Keratinocyte (primary cell): ENCODE data around the gene SNAI3. TPM values are rescaled to one million over a fixed set of nuclear protein-coding genes. Genes with fewer than 3 reads are reported as not detected.

ENCODE experiments used
- DNase-seq: peaks from one replicate; pipeline ENCODE4 v3.0.0-alpha.2; 2011; ENCODE audit warnings: low read depth, missing footprints, low spot score
- FAIRE-seq: peaks from 2 replicates; lab custom pipeline; 2011; peaks lifted over from hg19 to GRCh38; lab: Jason Lieb, UNC
- H2AFZ ChIP-seq: 2 replicates; pipeline ENCODE4 v1.6.0; 2012; ENCODE audit warnings: low read length, control low read depth, inconsistent platforms; ENCODE audit not compliant: control insufficient read depth
- H3K27ac ChIP-seq: 2 replicates; pipeline ENCODE4 v1.5.1; 2011; ENCODE audit warnings: low read length; ENCODE audit not compliant: control insufficient read depth, insufficient read depth
- H3K27me3 ChIP-seq: 3 replicates; pipeline ENCODE4 v1.6.0; 2011; ENCODE audit warnings: low read length; ENCODE audit not compliant: control insufficient read depth, insufficient read depth; ENCODE audit errors: extremely low read depth
- H3K36me3 ChIP-seq, 2 experiments: 2 replicates in 1 of 2; 3 replicates in 1 of 2; pipeline ENCODE4 v1.5.1; 2011; ENCODE audit warnings: low read length in 2 of 2, mild to moderate bottlenecking in 1 of 2; ENCODE audit not compliant: control insufficient read depth in 2 of 2, insufficient read depth in 2 of 2; ENCODE audit errors: extremely low read depth in 1 of 2
- H3K4me1 ChIP-seq: 3 replicates; pipeline ENCODE4 v1.5.1; 2011; ENCODE audit warnings: low read length; ENCODE audit not compliant: control insufficient read depth, insufficient read depth; ENCODE audit errors: extremely low read depth
- H3K4me2 ChIP-seq: 3 replicates; pipeline ENCODE4 v1.6.0; 2011; ENCODE audit warnings: low read depth, low read length; ENCODE audit not compliant: control insufficient read depth, insufficient read depth; ENCODE audit errors: extremely low read depth
- H3K4me3 ChIP-seq, 3 experiments: fragments of 200-600 bp in 1 of 3; sonication (generic) in 1 of 3; 2 replicates in 2 of 3; 3 replicates in 1 of 3; pipeline ENCODE4 v1.5.1; 2011 to 2016; ENCODE audit warnings: low read length in 3 of 3, mild to moderate bottlenecking in 3 of 3, control low read depth in 2 of 3, inconsistent platforms in 1 of 3, low read depth in 1 of 3, mixed read lengths in 1 of 3, mixed run types in 1 of 3, moderate library complexity in 1 of 3; ENCODE audit not compliant: control insufficient read depth in 2 of 3, insufficient read depth in 2 of 3; ENCODE audit errors: extremely low read depth in 1 of 3
- H3K79me2 ChIP-seq: 2 replicates; pipeline ENCODE4 v1.6.0; 2012; ENCODE audit warnings: low read length; ENCODE audit not compliant: control insufficient read depth, insufficient read depth
- H3K9ac ChIP-seq: 3 replicates; pipeline ENCODE4 v1.6.0; 2011; ENCODE audit warnings: low read length; ENCODE audit not compliant: control insufficient read depth, insufficient read depth; ENCODE audit errors: extremely low read depth
- H3K9me1 ChIP-seq: 3 replicates; pipeline ENCODE4 v1.6.0; 2011; ENCODE audit warnings: low read length; ENCODE audit not compliant: control insufficient read depth, insufficient read depth; ENCODE audit errors: extremely low read depth
- H3K9me3 ChIP-seq: 2 replicates; pipeline ENCODE4 v1.5.1; 2012; ENCODE audit warnings: low read depth, low read length; ENCODE audit not compliant: control insufficient read depth
- H4K20me1 ChIP-seq: 3 replicates; pipeline ENCODE4 v1.6.0; 2011; ENCODE audit warnings: low read length; ENCODE audit not compliant: control insufficient read depth, insufficient read depth; ENCODE audit errors: extremely low read depth
- CTCF ChIP-seq, 3 experiments: IDR thresholded peaks in 1 of 3; conservative IDR thresholded peaks in 1 of 3; optimal IDR thresholded peaks in 1 of 3; 2 replicates in 2 of 3; 3 replicates in 1 of 3; pipeline versions ENCODE3 to v1.5.1; 2011; ENCODE audit warnings: low read length in 3 of 3, mild to moderate bottlenecking in 3 of 3, moderate library complexity in 2 of 3, control low read depth in 1 of 3, inconsistent platforms in 1 of 3; ENCODE audit not compliant: insufficient read depth in 2 of 3; ENCODE audit errors: extremely low read depth in 1 of 3
- EZH2 ChIP-seq: IDR thresholded peaks from one replicate; pipeline ENCODE4 v1.6.1; 2012; ENCODE audit warnings: inconsistent platforms, mild to moderate bottlenecking, low read length, moderate library complexity
- dilution Hi-C: fragments of 300-500 bp; cut with MboI; formaldehyde crosslinking; loops from one replicate; pipeline ENCODE4 v1.7.0; 2020; ENCODE audit warnings: low sequenced_read_pairs; ENCODE audit not compliant: extremely low pct_ligation_motif_present
- polyA plus RNA-seq, 5 experiments: library from polyadenylated mRNA; depleted of rRNA in 3 of 5; stranded (reverse) in 3 of 5; stranded (forward) in 1 of 5; unstranded in 1 of 5; fragments of >200 nt; gene quantifications; 1 replicate in 1 of 5; 2 replicates in 3 of 5; 3 replicates in 1 of 5; pipeline versions ENCODE4 v1.2.1 to v1.2.3, GENCODE V29; 2011 to 2012; ENCODE audit warnings: missing spikeins in 2 of 5, low read depth in 1 of 5, low replicate concordance in 1 of 5

SNAI3 gene
- polyA plus RNA-seq, 1 donor (not counting 4 experiments of a cell fraction or from before 2014, with no cell fraction given) = not detected

DNA sequence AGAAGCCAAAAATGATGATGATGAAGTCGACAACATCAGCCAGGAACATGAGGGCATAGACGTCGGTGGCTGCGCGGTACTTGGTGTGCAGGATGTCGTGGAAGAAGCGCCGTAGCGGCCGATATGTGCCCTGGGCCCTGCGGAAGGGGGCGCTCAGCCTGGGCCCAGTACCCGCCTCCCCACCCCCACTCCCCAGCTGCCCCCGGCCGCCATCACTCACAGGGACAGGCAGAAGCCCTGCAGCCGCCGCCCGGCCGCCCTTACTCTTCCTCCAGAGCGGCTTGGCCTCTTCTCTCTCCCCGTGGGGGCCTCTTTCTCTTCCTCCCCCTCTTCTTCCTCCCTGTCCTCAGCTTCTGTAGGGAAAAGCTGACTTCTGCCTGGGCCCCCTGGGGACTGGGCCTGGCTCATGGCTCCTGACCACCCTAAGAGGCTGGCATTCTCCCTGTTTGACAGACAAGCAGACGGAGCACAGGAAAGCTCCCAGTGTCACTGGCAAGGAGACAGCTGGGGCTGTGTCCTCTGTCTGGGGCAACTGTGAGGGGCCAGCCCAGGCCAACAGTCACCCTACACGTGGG, 34.2 kb upstream of the SNAI3 start:
- no peak overlapping the region for H2AFZ ChIP-seq
- peaks cover 63 to 66% of the 10 kb centered on the region in 2 experiments for H3K36me3 ChIP-seq
- dilution Hi-C loops = no loop called here
- no peak overlapping the region for H3K4me3 ChIP-seq
- no peak for FAIRE-seq
- DNase-seq = no peak
- no peak overlapping the region for H3K27ac ChIP-seq
- no peaks in the 10 kb centered on the region for H3K9me3 ChIP-seq
- no peak overlapping the region for H3K9ac ChIP-seq
- H3K79me2 ChIP-seq = no peaks in the 10 kb centered on the region
- H3K27me3 ChIP-seq = no peaks in the 10 kb centered on the region
- no peaks in the 10 kb centered on the region for H3K9me1 ChIP-seq
- TF ChIP-seq EZH2 (no peak), CTCF (optimal IDR thresholded peaks at IDR 0.05 in 1 of 3, IDR thresholded peaks at IDR 0.05 in 1 of 3, conservative IDR thresholded peaks at IDR 0.05 in 1 of 3; ENCODE audit: extremely low read depth in 1 of 3, insufficient read depth in 2 of 3, low read length in 3 of 3) (no peak)
- no peaks in the 10 kb centered on the region for H3K4me1 ChIP-seq
- H4K20me1 ChIP-seq = peaks cover 3% of the 10 kb centered on the region
- no peak overlapping the region for H3K4me2 ChIP-seq

DNA sequence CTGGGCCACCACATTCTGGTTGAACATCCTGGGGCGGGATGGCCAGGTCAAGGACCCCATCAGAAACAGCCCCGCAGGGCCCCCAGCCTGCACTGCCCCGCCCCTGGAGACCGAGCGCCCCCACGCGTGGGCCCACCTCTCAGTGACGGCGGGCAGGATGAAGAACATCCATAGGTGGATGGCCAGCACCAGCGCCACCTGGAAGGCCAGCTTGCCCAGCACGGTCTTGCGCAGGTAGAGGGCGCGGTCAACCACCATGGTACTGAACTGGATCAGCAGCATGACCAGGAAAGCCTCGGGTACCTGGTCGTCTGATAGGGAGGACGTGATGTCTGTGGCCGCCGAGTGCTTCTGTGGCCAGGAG, 33.6 kb upstream of the SNAI3 start:
- no peak for FAIRE-seq
- H3K36me3 ChIP-seq = peaks cover 64 to 66% of the 10 kb centered on the region in 2 experiments
- dilution Hi-C loops = no loop called here

More for the DNA sequence above, 33.6 kb upstream of the SNAI3 start:
- Histone ChIP-seq H3K9me1 (no peaks in the 10 kb centered on the region), H3K27ac (no peak overlapping the region), H3K27me3 (no peaks in the 10 kb centered on the region), H3K9ac (no peak overlapping the region), H3K79me2 (no peaks in the 10 kb centered on the region), H4K20me1 (peaks cover 3% of the 10 kb centered on the region), H3K4me1 (no peaks in the 10 kb centered on the region), H3K4me3 (no peak overlapping the region), H2AFZ (no peak overlapping the region), H3K9me3 (no peaks in the 10 kb centered on the region), H3K4me2 (no peak overlapping the region)
- no peak for DNase-seq
- TF ChIP-seq EZH2 = no peak
